ENCODE results near the gene WDFY3. TPM values are rescaled to one million over a fixed set of nuclear protein-coding genes. Genes with fewer than 3 reads are reported as not detected.

The WDFY3 gene
- total and polyA plus RNA-seq, 2 donors (not counting 1 experiment from before 2014, with no cell fraction given) = 0.05 to 0.36 TPM

DNA sequence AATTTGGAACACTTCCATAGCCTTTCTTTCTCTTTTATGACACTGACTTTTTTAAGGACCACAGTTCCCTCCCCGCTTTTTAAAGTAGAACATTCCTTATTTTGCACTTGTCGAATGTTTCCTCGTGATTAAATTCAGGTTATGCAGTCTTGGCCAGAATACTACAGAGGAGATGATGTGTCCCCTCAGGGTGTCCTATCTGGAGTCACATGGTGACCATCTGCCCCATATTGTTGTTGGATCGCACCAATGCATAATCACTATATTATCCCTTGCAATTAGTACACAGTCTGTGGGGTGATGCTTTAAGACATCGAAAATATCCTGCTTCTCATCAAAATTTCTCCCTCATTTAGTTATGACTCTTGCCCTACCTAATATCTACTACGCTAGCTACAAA, 27.4 kb downstream of the WDFY3 start:
- Mint-ChIP-seq H3K4me1 (no peaks in the 10 kb centered on the region), H3K9me3 (ENCODE audit: insufficient read depth) (no peaks in the 10 kb centered on the region), H3K27me3 (peaks cover 9% of the 10 kb centered on the region), H3K27ac (no peak overlapping the region), H3K4me3 (no peak overlapping the region)
- Histone ChIP-seq H2AFZ (ENCODE audit: insufficient read depth, low read depth, low read length, poor library complexity, severe bottlenecking) (no peak overlapping the region), H3K4me2 (replicated peaks; ENCODE audit: low read depth, low read length, poor library complexity, severe bottlenecking) (no peak overlapping the region), H3K9ac (ENCODE audit: low read length) (no peak overlapping the region), H3K79me2 (ENCODE audit: control insufficient read depth, insufficient read depth, low read length) (no peaks in the 10 kb centered on the region), H3K36me3 (replicated peaks in 1 of 2; ENCODE audit: control extremely low read depth in 1 of 2, control insufficient read depth in 1 of 2, extremely low read depth in 1 of 2, insufficient read depth in 2 of 2, low read length in 1 of 2) (no peaks in the 10 kb centered on the region), H3K4me1 (ENCODE audit: control insufficient read depth in 2 of 2, insufficient read depth in 2 of 2, low read length in 2 of 2) (no peaks in the 10 kb centered on the region), H3K9me3 (ENCODE audit: control extremely low read depth in 1 of 3, control insufficient read depth in 2 of 3, insufficient read depth in 1 of 3, low read length in 2 of 3) (peaks cover 1 to 4% (median 3%) of the 10 kb centered on the region in 3 donors), H4K20me1 (ENCODE audit: control insufficient read depth, insufficient read depth, low read length, poor library complexity, severe bottlenecking) (no peaks in the 10 kb centered on the region), H3K27me3 (replicated peaks in 1 of 4; ENCODE audit: control extremely low read depth in 1 of 4, control insufficient read depth in 3 of 4, insufficient read depth in 4 of 4, low read length in 3 of 4) (no peaks in the 10 kb centered on the region), H3K27ac (ENCODE audit: low read length in 2 of 2) (no peak overlapping the region), H3K4me3 (ENCODE audit: control extremely low read depth in 1 of 5, extremely low read depth in 1 of 5, insufficient read depth in 1 of 5, low read depth in 2 of 5, low read length in 4 of 5) (no peak overlapping the region)
- intact Hi-C loops (cut with micrococcal nuclease) = no loop called here
- TF ChIP-seq, protein P1, sequence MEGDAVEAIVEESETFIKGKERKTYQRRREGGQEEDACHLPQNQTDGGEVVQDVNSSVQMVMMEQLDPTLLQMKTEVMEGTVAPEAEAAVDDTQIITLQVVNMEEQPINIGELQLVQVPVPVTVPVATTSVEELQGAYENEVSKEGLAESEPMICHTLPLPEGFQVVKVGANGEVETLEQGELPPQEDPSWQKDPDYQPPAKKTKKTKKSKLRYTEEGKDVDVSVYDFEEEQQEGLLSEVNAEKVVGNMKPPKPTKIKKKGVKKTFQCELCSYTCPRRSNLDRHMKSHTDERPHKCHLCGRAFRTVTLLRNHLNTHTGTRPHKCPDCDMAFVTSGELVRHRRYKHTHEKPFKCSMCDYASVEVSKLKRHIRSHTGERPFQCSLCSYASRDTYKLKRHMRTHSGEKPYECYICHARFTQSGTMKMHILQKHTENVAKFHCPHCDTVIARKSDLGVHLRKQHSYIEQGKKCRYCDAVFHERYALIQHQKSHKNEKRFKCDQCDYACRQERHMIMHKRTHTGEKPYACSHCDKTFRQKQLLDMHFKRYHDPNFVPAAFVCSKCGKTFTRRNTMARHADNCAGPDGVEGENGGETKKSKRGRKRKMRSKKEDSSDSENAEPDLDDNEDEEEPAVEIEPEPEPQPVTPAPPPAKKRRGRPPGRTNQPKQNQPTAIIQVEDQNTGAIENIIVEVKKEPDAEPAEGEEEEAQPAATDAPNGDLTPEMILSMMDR (IDR thresholded peaks at IDR 0.05) = no peak
- no peak for TF ChIP-seq EZH2 (IDR thresholded peaks at IDR 0.05; ENCODE audit: borderline replicate concordance, insufficient read depth, low read depth, low read length, poor library complexity, severe bottlenecking)
- 100% methylated on average over 1 of the region's 6 CpGs for WGBS (ENCODE audit: insufficient coverage)
- ATAC-seq (ENCODE audit: low read depth) (no peak), DNase-seq (no peak)
- POLR2A ChIA-PET = no interaction called here
- CTCF ChIA-PET = no interaction called here

DNA sequence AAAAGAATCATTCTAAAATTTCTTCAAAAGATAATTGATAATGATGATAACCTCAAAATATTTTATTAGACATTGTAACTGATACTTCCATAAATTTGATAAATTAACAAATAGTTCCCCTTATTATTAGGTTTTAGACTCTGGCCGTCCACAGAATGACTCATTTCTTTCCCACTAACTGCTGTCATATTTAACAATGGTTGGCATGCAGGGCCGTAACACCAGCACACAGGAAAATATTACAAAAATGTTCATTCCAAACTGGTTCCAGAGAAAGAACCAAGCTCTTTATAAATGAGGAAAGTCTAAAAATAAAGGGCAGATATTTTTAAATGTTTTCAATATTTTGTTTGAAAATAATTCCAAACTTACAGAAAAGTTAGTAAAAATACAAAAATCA, 28.2 kb downstream of the WDFY3 start:
- Mint-ChIP-seq H3K27me3 (peaks cover 9% of the 10 kb centered on the region), H3K9me3 (ENCODE audit: insufficient read depth) (no peaks in the 10 kb centered on the region), H3K27ac (no peak overlapping the region), H3K4me1 (no peaks in the 10 kb centered on the region), H3K4me3 (no peak overlapping the region)
- Histone ChIP-seq H3K4me3 (ENCODE audit: control extremely low read depth in 1 of 5, extremely low read depth in 1 of 5, insufficient read depth in 1 of 5, low read depth in 2 of 5, low read length in 4 of 5) (no peak overlapping the region), H3K4me1 (ENCODE audit: control insufficient read depth in 2 of 2, insufficient read depth in 2 of 2, low read length in 2 of 2) (no peaks in the 10 kb centered on the region), H3K27me3 (replicated peaks in 1 of 4; ENCODE audit: control extremely low read depth in 1 of 4, control insufficient read depth in 3 of 4, insufficient read depth in 4 of 4, low read length in 3 of 4) (no peaks in the 10 kb centered on the region), H3K9ac (ENCODE audit: low read length) (no peak overlapping the region), H3K9me3 (ENCODE audit: control extremely low read depth in 1 of 3, control insufficient read depth in 2 of 3, insufficient read depth in 1 of 3, low read length in 2 of 3) (peaks cover 1 to 4% (median 3%) of the 10 kb centered on the region in 3 donors), H2AFZ (ENCODE audit: insufficient read depth, low read depth, low read length, poor library complexity, severe bottlenecking) (no peak overlapping the region), H3K4me2 (replicated peaks; ENCODE audit: low read depth, low read length, poor library complexity, severe bottlenecking) (no peak overlapping the region), H3K27ac (ENCODE audit: low read length in 2 of 2) (no peak overlapping the region), H4K20me1 (ENCODE audit: control insufficient read depth, insufficient read depth, low read length, poor library complexity, severe bottlenecking) (no peaks in the 10 kb centered on the region), H3K36me3 (replicated peaks in 1 of 2; ENCODE audit: control extremely low read depth in 1 of 2, control insufficient read depth in 1 of 2, extremely low read depth in 1 of 2, insufficient read depth in 2 of 2, low read length in 1 of 2) (no peaks in the 10 kb centered on the region), H3K79me2 (ENCODE audit: control insufficient read depth, insufficient read depth, low read length) (no peaks in the 10 kb centered on the region)
- ATAC-seq (ENCODE audit: low read depth) = no peak
- intact Hi-C loops (cut with micrococcal nuclease) = no loop called here
- TF ChIP-seq, protein P1 (IDR thresholded peaks at IDR 0.05) = no peak
- no peak for TF ChIP-seq EZH2 (IDR thresholded peaks at IDR 0.05; ENCODE audit: borderline replicate concordance, insufficient read depth, low read depth, low read length, poor library complexity, severe bottlenecking)
- DNase-seq = no peak
- ChIA-PET POLR2A (no interaction called here), CTCF (no interaction called here)
- no CpG with 5 or more reads among the region's 2 CpGs for WGBS (ENCODE audit: insufficient coverage)

All from B cell (primary cell).